H1 (cell line): ENCODE measurements around the gene CKLF. TPM values are rescaled to one million over a fixed set of nuclear protein-coding genes. Genes with fewer than 3 reads are reported as not detected.

Experiments used
- CTCF ChIA-PET: fragments of 300-600 bp; sonication (Branson Sonifier 250); formaldehyde crosslinking; loops from one replicate; lab custom pipeline; 2021; ENCODE audit not compliant: partially characterized antibody; lab: Charles Lee
- POLR2A ChIA-PET: fragments of 300-600 bp; sonication (Branson Sonifier 250); formaldehyde crosslinking; loops from one replicate; lab custom pipeline; 2021; ENCODE audit warnings: inconsistent platforms; ENCODE audit not compliant: partially characterized antibody; lab: Charles Lee
- DNase-seq, 2 experiments: peaks; one replicate each; pipeline versions ENCODE4 v3.0.0 to v3.0.0-alpha.2; 2010 to 2022; ENCODE audit warnings: low spot score in 2 of 2, low read depth in 1 of 2, mixed read lengths in 1 of 2
- FAIRE-seq: peaks from 2 replicates; lab custom pipeline; 2011; peaks lifted over from hg19 to GRCh38; lab: Jason Lieb, UNC
- H2AFZ ChIP-seq: 2 replicates; pipeline ENCODE4 v1.8.1; 2012; ENCODE audit warnings: low read length, inconsistent platforms
- H2AK5ac ChIP-seq: 2 replicates; pipeline ENCODE4 v1.6.1; 2013; ENCODE audit warnings: low read depth, low read length
- H2BK120ac ChIP-seq: replicated peaks from 2 replicates; pipeline ENCODE3; 2013; ENCODE audit warnings: low read depth, low read length, inconsistent platforms
- H2BK12ac ChIP-seq: 2 replicates; pipeline ENCODE4 v1.6.1; 2013; ENCODE audit warnings: low read depth, low read length
- H2BK15ac ChIP-seq: 2 replicates; pipeline ENCODE4 v1.6.1; 2013; ENCODE audit warnings: low read length
- H2BK20ac ChIP-seq: 2 replicates; pipeline ENCODE4 v1.6.1; 2013; ENCODE audit warnings: low read length
- H2BK5ac ChIP-seq: 2 replicates; pipeline ENCODE4 v1.6.1; 2013; ENCODE audit warnings: low read depth, low read length
- H3K14ac ChIP-seq: 2 replicates; pipeline ENCODE4 v1.6.1; 2013; ENCODE audit warnings: inconsistent platforms; ENCODE audit not compliant: insufficient read length
- H3K18ac ChIP-seq: 2 replicates; pipeline ENCODE4 v1.6.1; 2013; ENCODE audit warnings: low read length; ENCODE audit errors: extremely low read depth
- H3K23ac ChIP-seq: 2 replicates; pipeline ENCODE4 v1.6.1; 2013; ENCODE audit warnings: inconsistent platforms; ENCODE audit not compliant: insufficient read length
- H3K23me2 ChIP-seq: 2 replicates; pipeline ENCODE4 v1.6.1; 2013; ENCODE audit warnings: low read depth, low read length
- H3K27ac ChIP-seq: 2 replicates; pipeline ENCODE4 v1.6.1; 2011; ENCODE audit warnings: low read depth, low read length, inconsistent platforms
- H3K27me3 ChIP-seq, 4 experiments: replicated peaks in 1 of 4; 1 replicate in 1 of 4; 2 replicates in 3 of 4; pipeline versions ENCODE4 v1.6.1 to v1.8.1; 2011 to 2013; ENCODE audit warnings: low read length in 3 of 4, mild to moderate bottlenecking in 3 of 4, inconsistent platforms in 2 of 4, mixed read lengths in 2 of 4, moderate library complexity in 1 of 4; ENCODE audit not compliant: control insufficient read depth in 3 of 4, insufficient read depth in 3 of 4; ENCODE audit errors: extremely low read depth in 1 of 4
- H3K36me3 ChIP-seq, 4 experiments: 2 replicates each; pipeline versions ENCODE4 v1.6.1 to v1.8.1; 2011 to 2013; ENCODE audit warnings: mild to moderate bottlenecking in 4 of 4, low read length in 3 of 4, moderate library complexity in 2 of 4, control low read depth in 1 of 4, inconsistent platforms in 1 of 4; ENCODE audit not compliant: insufficient read depth in 4 of 4, control insufficient read depth in 2 of 4
- H3K4ac ChIP-seq: replicated peaks from 2 replicates; pipeline ENCODE3; 2013; ENCODE audit warnings: low read length, low read depth, mixed read lengths, inconsistent platforms; ENCODE audit not compliant: insufficient read length
- H3K4me1 ChIP-seq, 4 experiments: replicated peaks in 1 of 4; 1 replicate in 1 of 4; 2 replicates in 3 of 4; pipeline versions ENCODE4 v1.6.1 to v1.8.1; 2011 to 2013; ENCODE audit warnings: low read length in 3 of 4, inconsistent platforms in 2 of 4, mixed read lengths in 1 of 4; ENCODE audit not compliant: insufficient read depth in 4 of 4, control insufficient read depth in 3 of 4
- H3K4me2 ChIP-seq, 2 experiments: 2 replicates each; pipeline versions ENCODE4 v1.6.1 to v1.8.1; 2011 to 2013; ENCODE audit warnings: low read depth in 2 of 2, low read length in 2 of 2, control low read depth in 1 of 2, inconsistent platforms in 1 of 2, mild to moderate bottlenecking in 1 of 2; ENCODE audit not compliant: insufficient read depth in 1 of 2
- H3K4me3 ChIP-seq, 4 experiments: fragments of 200-600, 300-600 bp in 1 of 4; sonication (generic), shearing (Covaris generic), sonication (Bioruptor Twin) in 1 of 4; 2 replicates each; pipeline versions ENCODE4 v1.5.1 to v1.8.1; 2011 to 2016; ENCODE audit warnings: low read length in 4 of 4, low read depth in 3 of 4, control low read depth in 2 of 4, inconsistent platforms in 2 of 4, mild to moderate bottlenecking in 2 of 4, mixed read lengths in 1 of 4, moderate library complexity in 1 of 4; ENCODE audit not compliant: insufficient read depth in 2 of 4; ENCODE audit errors: extremely low read depth in 1 of 4
- H3K56ac ChIP-seq: replicated peaks from 2 replicates; pipeline ENCODE3; 2013; ENCODE audit warnings: low read depth, mild to moderate bottlenecking, mixed read lengths, low read length, inconsistent platforms; ENCODE audit not compliant: insufficient read length
- H3K79me1 ChIP-seq: 2 replicates; pipeline ENCODE4 v1.6.1; 2013; ENCODE audit warnings: low read depth, low read length, control low read depth
- H3K79me2 ChIP-seq, 2 experiments: 2 replicates each; pipeline versions ENCODE4 v1.6.1 to v1.8.1; 2012 to 2013; ENCODE audit warnings: low read length in 2 of 2, mild to moderate bottlenecking in 2 of 2, inconsistent platforms in 1 of 2; ENCODE audit not compliant: insufficient read depth in 2 of 2, control insufficient read depth in 1 of 2
- H3K9ac ChIP-seq, 4 experiments: replicated peaks in 1 of 4; 1 replicate in 1 of 4; 2 replicates in 3 of 4; pipeline versions ENCODE4 v1.6.1 to v1.8.1; 2011 to 2013; ENCODE audit warnings: low read depth in 3 of 4, low read length in 3 of 4, control low read depth in 2 of 4, mild to moderate bottlenecking in 2 of 4, moderate library complexity in 2 of 4, inconsistent platforms in 1 of 4; ENCODE audit errors: extremely low read depth in 1 of 4
- H3K9me3 ChIP-seq, 2 experiments: 2 replicates each; pipeline versions ENCODE4 v1.6.1 to v1.8.1; 2012 to 2013; ENCODE audit warnings: mild to moderate bottlenecking in 2 of 2, moderate library complexity in 2 of 2, control low read depth in 1 of 2, inconsistent platforms in 1 of 2, low read depth in 1 of 2, low read length in 1 of 2, mixed read lengths in 1 of 2; ENCODE audit not compliant: insufficient read depth in 2 of 2
- H4K20me1 ChIP-seq, 2 experiments: replicated peaks in 1 of 2; 2 replicates each; pipeline versions ENCODE3 to v1.8.1; 2011 to 2013; ENCODE audit warnings: inconsistent platforms in 2 of 2, low read length in 2 of 2, mild to moderate bottlenecking in 1 of 2; ENCODE audit not compliant: insufficient read depth in 2 of 2, control insufficient read depth in 1 of 2
- H4K5ac ChIP-seq: 2 replicates; pipeline ENCODE4 v1.6.1; 2013; ENCODE audit warnings: low read length, low read depth, mixed read lengths, inconsistent platforms; ENCODE audit not compliant: insufficient read length
- H4K8ac ChIP-seq: 2 replicates; pipeline ENCODE4 v1.8.0; 2013; ENCODE audit warnings: mild to moderate bottlenecking, moderate library complexity, low read length, inconsistent platforms; ENCODE audit not compliant: insufficient read depth; ENCODE audit errors: extremely low read depth
- H4K91ac ChIP-seq: replicated peaks from 2 replicates; pipeline ENCODE3; 2013; ENCODE audit warnings: low read length, mixed read lengths, inconsistent platforms; ENCODE audit not compliant: insufficient read length
- ASH2L ChIP-seq: fragments of 200-600, 300-600 bp; sonication (generic); IDR thresholded peaks from one replicate; pipeline ENCODE4 v1.7.1; 2017; ENCODE audit warnings: low read length
- CEBPB ChIP-seq: IDR thresholded peaks from 2 replicates; pipeline ENCODE4 v1.6.1; 2012; ENCODE audit warnings: low read depth, low read length
- E2F6 ChIP-seq: IDR thresholded peaks from 2 replicates; pipeline ENCODE4 v1.6.1; 2012; ENCODE audit warnings: inconsistent platforms
- EGR1 ChIP-seq: IDR thresholded peaks from 2 replicates; pipeline ENCODE4 v1.6.1; 2011; ENCODE audit warnings: low read depth, low read length, borderline replicate concordance
- MAX ChIP-seq: IDR thresholded peaks from 2 replicates; pipeline ENCODE4 v1.6.1; 2012; ENCODE audit warnings: inconsistent platforms
- NANOG ChIP-seq: IDR thresholded peaks from 2 replicates; pipeline ENCODE4 v1.6.1; 2011; ENCODE audit warnings: low read length, low read depth, mild to moderate bottlenecking, inconsistent platforms; ENCODE audit not compliant: insufficient read depth, poor library complexity, severe bottlenecking
- RXRA ChIP-seq: IDR thresholded peaks from 2 replicates; pipeline ENCODE4 v1.6.1; 2011; ENCODE audit warnings: low read depth, mild to moderate bottlenecking, low read length, moderate library complexity; ENCODE audit not compliant: insufficient read depth
- SUZ12 ChIP-seq: fragments of 200-600 bp; sonication (generic); IDR thresholded peaks from 2 replicates; pipeline ENCODE4 v1.6.1; 2012; ENCODE audit warnings: mild to moderate bottlenecking, inconsistent platforms, low read length, moderate library complexity, mixed read lengths
- TCF12 ChIP-seq: IDR thresholded peaks from 2 replicates; pipeline ENCODE4 v1.6.1; 2011; ENCODE audit warnings: low read depth, mild to moderate bottlenecking, low read length
- WGBS, 2 experiments: shearing (Covaris generic) in 1 of 2; methylation state at CpG; one replicate each; pipeline versions ENCODE4 v1.1.6 to v1.1.7; 2013 to 2015; ENCODE audit warnings: low lambda C conversion rate in 2 of 2, mixed read lengths in 2 of 2, inconsistent platforms in 1 of 2, low coverage in 1 of 2, missing lambda C conversion rate in 1 of 2; ENCODE audit not compliant: insufficient replicate concordance in 2 of 2, insufficient coverage in 1 of 2, insufficient read length in 1 of 2; ENCODE audit errors: extremely low coverage in 1 of 2, missing lambda C conversion rate in 1 of 2; 5-methylcytosine and 5-hydroxymethylcytosine counted together
- polyA plus RNA-seq, 7 experiments: library from polyadenylated mRNA; depleted of rRNA in 3 of 7; stranded (reverse) in 5 of 7; unstranded in 2 of 7; fragments of >200 nt in 5 of 7; fragments of 200-250 nt in 2 of 7; gene quantifications; 1 replicate in 5 of 7; 2 replicates in 1 of 7; 4 replicates in 1 of 7; pipeline versions ENCODE4 v1.2.1 to v1.2.3, GENCODE V29; 2011 to 2013; ENCODE audit warnings: missing spikeins in 2 of 7, mixed read lengths in 2 of 7
- total RNA-seq: library from RNA; stranded (reverse); fragmentation: NEBNext Ultra II Directional; extraction: Animal tissue kit (Norgen Biotek cat#: 25700); gene quantifications from 2 replicates; pipeline ENCODE4 v1.2.1, GENCODE V29; 2021

The CKLF gene
- total and polyA plus RNA-seq, 2 of the 8 experiments (the other 6 are each of a cell fraction or from before 2014, with no cell fraction given) = 21.1 to 63.5 TPM

- Histone ChIP-seq H3K79me2 (no peaks in the 10 kb centered on the region), H4K5ac (no peak within 1 kb of the TSS), H3K9ac (no peak within 1 kb of the TSS), H2BK12ac (0 out of 2 replicates have a peak within 1 kb of the TSS, but pooled peaks have one; percentile 51), H3K36me3 (no peaks in the 10 kb centered on the region), H3K9me3 (no peaks in the 10 kb centered on the region), H2BK20ac (0 out of 2 replicates have a peak within 1 kb of the TSS, but pooled peaks have one; percentile 69), H3K4me2 (peak within 1 kb of the TSS; percentile 69 to 74), H3K56ac (no peak within 1 kb of the TSS), H3K79me1 (no peaks in the 10 kb centered on the region), H4K20me1 (no peaks in the 10 kb centered on the region), H3K23ac (no peak within 1 kb of the TSS), H3K18ac (0 out of 2 replicates have a peak within 1 kb of the TSS, but pooled peaks have one; percentile 22), H4K8ac (peak within 1 kb of the TSS; percentile 77), H2AK5ac (no peak within 1 kb of the TSS), H4K91ac (no peak within 1 kb of the TSS), H3K4ac (no peak within 1 kb of the TSS), H2BK15ac (no peak within 1 kb of the TSS), H3K14ac (no peak within 1 kb of the TSS), H3K23me2 (peaks cover 4% of the 10 kb centered on the region), H2AFZ (no peak within 1 kb of the TSS; the same call in 1 of the 2 replicates), H2BK120ac (no peak within 1 kb of the TSS), H3K27ac (no peak within 1 kb of the TSS), H3K4me3 (peak within 1 kb of the TSS; percentile 7 to 52 (median 18); a peak in 5 of 8 replicates), H3K27me3 (peaks cover 19 to 30% (median 27%) of the 10 kb centered on the region in 4 experiments), H2BK5ac (no peak within 1 kb of the TSS), H3K4me1 (peaks cover 0 to 11% (median 10%) of the 10 kb centered on the region in 4 experiments)
- 54% methylated on average over 77 of the region's 77 CpGs; no CpG with 5 or more reads in 1 of the 2 experiments for whole genome bisulfite sequencing, 2 experiments
- POLR2A ChIA-PET = interaction anchor here (0.7 to 1.8 kb wide), 3 partner anchors 8 to 47 kb away, joined by 3 to 7 read pairs (median 4); partner anchors contain the start of gene CKLF
- peak in 1 of 2 experiments; percentile 64 for DNase-seq
- no peak for FAIRE-seq
- CTCF ChIA-PET = interaction anchor here (0.9 to 4.7 kb wide), 12 partner anchors 10 to 234 kb away, joined by 3 to 30 read pairs (median 4); no protein-coding TSS in a partner anchor
- TF ChIP-seq SUZ12 = peak; percentile 83
- 0 out of 2 replicates have a peak, but pooled peaks have one; percentile 6 for TF ChIP-seq RXRA
- peak; percentile 69; the same call in 1 of the 2 replicates for TF ChIP-seq MAX
- TF ChIP-seq CEBPB = no peak
- TF ChIP-seq ASH2L = peak; percentile 59
- TF ChIP-seq EGR1 = no peak
- TF ChIP-seq TCF12 = 0 out of 2 replicates have a peak, but pooled peaks have one; percentile 26
- TF ChIP-seq E2F6 = peak; percentile 65; the same call in 1 of the 2 replicates
- no peak for TF ChIP-seq NANOG
Observed at GRCh38 chr16:66578651-66579531, 26.5 kb downstream of the CKLF start, which contains the start of gene CMTM2. Gene CMTM2, plus strand, starts transcription at chr16:66579463. Its CDS starts 145 bp downstream, at chr16:66579608.
